Dendritic cell treated with granulocyte-macrophage colony-stimulating factor and Interleukin-4, amounts not matched to agents 40 ng/mL and 50 ng/mL, for 4 days (primary cell): Measurements from ENCODE around the gene SPATS2.
"Not testable (repeated sequence)": the region's sequence is repeated elsewhere in the genome, so short reads cannot be mapped to it uniquely, and the experiment has no call there.

Experiments
- H3K27ac Mint-ChIP-seq: one replicate; pipeline ENCODE4 v1.8.0; 2022; ENCODE audit warnings: mild to moderate bottlenecking, mixed read lengths
- H3K27me3 Mint-ChIP-seq: one replicate; pipeline ENCODE4 v1.8.0; 2022; ENCODE audit warnings: mild to moderate bottlenecking, mixed read lengths
- H3K36me3 Mint-ChIP-seq: one replicate; pipeline ENCODE4 v1.8.0; 2022; ENCODE audit warnings: low read depth, mixed read lengths
- H3K4me1 Mint-ChIP-seq: one replicate; pipeline ENCODE4 v1.8.0; 2022; ENCODE audit warnings: low read depth, mixed read lengths
- H3K4me3 Mint-ChIP-seq: one replicate; pipeline ENCODE4 v1.8.0; 2022; ENCODE audit warnings: mild to moderate bottlenecking, moderate library complexity, mixed read lengths
- H3K9me3 Mint-ChIP-seq: one replicate; pipeline ENCODE4 v1.8.0; 2022; ENCODE audit warnings: mixed read lengths
- intact Hi-C: fragments of 100-400 bp; cut with micrococcal nuclease; formaldehyde crosslinking; loops from one replicate; pipeline ENCODE4 v1.15.0; 2022

The SPATS2 gene

GRCh38 chr12:49332441-49332861 is 34.8 kb upstream of the SPATS2 start:
- Mint-ChIP-seq H3K4me1 (peaks cover 36% of the 10 kb centered on the region), H3K4me3 (no peak overlapping the region), H3K36me3 (no peaks in the 10 kb centered on the region), H3K27me3 (peaks cover 63% of the 10 kb centered on the region), H3K9me3 (no peaks in the 10 kb centered on the region), H3K27ac (no peak overlapping the region)
- intact Hi-C loops = no loop called here

DNA sequence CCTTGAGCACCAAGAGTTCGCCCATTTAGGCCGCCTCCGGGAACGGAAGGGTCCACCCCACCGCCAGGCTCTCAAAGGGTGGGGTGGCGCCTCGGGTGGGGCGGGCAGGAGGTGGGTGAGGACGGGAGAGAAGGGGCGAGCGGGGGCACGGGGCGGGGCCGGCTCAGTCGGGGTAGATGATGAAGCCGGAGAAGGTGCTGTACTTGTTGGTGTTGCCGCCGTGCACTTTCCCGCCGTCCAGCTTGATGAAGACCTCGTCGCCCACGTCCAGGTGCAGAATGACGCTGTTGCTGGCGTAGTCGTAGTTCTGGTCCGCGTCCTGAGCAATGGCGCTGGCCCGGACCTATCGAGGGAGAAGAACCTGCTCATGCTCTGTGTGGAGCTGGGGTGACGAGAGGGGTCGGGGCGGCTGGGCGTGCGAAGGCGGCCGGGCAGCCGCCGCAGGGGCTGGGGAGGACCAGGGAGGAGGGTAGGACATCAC is 34.3 kb upstream of the SPATS2 start:
- intact Hi-C loops = no loop called here

GRCh38 chr12:49333778-49334177 is 33.5 kb upstream of the SPATS2 start:
- H3K27ac Mint-ChIP-seq, H3K4me3 Mint-ChIP-seq, H3K36me3 Mint-ChIP-seq, H3K9me3 Mint-ChIP-seq, intact Hi-C loops: not testable (repeated sequence)
- Mint-ChIP-seq H3K4me1 (peaks cover 48% of the 10 kb centered on the region), H3K27me3 (peaks cover 76% of the 10 kb centered on the region)

More for the DNA sequence above, 34.3 kb upstream of the SPATS2 start:
- Mint-ChIP-seq H3K4me3 (peak overlapping the region; percentile 49), H3K27ac (no peak overlapping the region), H3K9me3 (no peaks in the 10 kb centered on the region), H3K4me1 (peaks cover 41% of the 10 kb centered on the region), H3K36me3 (no peaks in the 10 kb centered on the region), H3K27me3 (peaks cover 68% of the 10 kb centered on the region)

- intact Hi-C loops = no loop called here
- H3K27ac Mint-ChIP-seq = no peak overlapping the region
- no peak overlapping the region for H3K4me3 Mint-ChIP-seq
- H3K36me3 Mint-ChIP-seq = no peaks in the 10 kb centered on the region
- no peaks in the 10 kb centered on the region for H3K9me3 Mint-ChIP-seq
- peaks cover 81% of the 10 kb centered on the region for H3K27me3 Mint-ChIP-seq
- peaks cover 48% of the 10 kb centered on the region for H3K4me1 Mint-ChIP-seq
These were observed 33.0 kb upstream of the SPATS2 start for GRCh38 chr12:49334226-49334625.

DNA sequence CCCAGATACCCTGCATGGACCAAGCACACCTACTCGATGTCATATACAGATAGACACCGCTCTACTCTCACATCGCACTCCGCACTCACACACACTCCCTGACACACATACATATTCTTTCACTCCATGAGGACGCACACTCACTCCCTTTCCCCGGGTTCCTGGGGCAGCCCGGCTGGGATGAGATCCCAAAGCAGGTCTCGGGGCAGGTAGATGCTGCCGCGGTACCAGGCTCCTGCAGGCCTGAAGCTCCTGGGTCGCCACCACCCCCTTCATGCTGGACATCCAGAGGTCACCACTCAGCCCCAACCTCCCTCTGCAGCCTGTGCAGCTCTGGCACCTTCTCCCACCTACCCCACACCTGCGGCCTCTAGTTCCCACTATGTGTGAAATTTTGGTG is 32.6 kb upstream of the SPATS2 start:
- Mint-ChIP-seq H3K27me3 (peaks cover 85% of the 10 kb centered on the region), H3K9me3 (no peaks in the 10 kb centered on the region), H3K36me3 (no peaks in the 10 kb centered on the region), H3K4me1 (peaks cover 48% of the 10 kb centered on the region), H3K4me3 (no peak overlapping the region), H3K27ac (no peak overlapping the region)
- intact Hi-C loops = no loop called here

- Mint-ChIP-seq H3K9me3 (no peaks in the 10 kb centered on the region), H3K4me3 (no peak overlapping the region), H3K36me3 (no peaks in the 10 kb centered on the region), H3K27me3 (peaks cover 92% of the 10 kb centered on the region), H3K27ac (no peak overlapping the region), H3K4me1 (peaks cover 48% of the 10 kb centered on the region)
- intact Hi-C loops = no loop called here
These were observed 31.9 kb upstream of the SPATS2 start for GRCh38 chr12:49335118-49335954.

DNA sequence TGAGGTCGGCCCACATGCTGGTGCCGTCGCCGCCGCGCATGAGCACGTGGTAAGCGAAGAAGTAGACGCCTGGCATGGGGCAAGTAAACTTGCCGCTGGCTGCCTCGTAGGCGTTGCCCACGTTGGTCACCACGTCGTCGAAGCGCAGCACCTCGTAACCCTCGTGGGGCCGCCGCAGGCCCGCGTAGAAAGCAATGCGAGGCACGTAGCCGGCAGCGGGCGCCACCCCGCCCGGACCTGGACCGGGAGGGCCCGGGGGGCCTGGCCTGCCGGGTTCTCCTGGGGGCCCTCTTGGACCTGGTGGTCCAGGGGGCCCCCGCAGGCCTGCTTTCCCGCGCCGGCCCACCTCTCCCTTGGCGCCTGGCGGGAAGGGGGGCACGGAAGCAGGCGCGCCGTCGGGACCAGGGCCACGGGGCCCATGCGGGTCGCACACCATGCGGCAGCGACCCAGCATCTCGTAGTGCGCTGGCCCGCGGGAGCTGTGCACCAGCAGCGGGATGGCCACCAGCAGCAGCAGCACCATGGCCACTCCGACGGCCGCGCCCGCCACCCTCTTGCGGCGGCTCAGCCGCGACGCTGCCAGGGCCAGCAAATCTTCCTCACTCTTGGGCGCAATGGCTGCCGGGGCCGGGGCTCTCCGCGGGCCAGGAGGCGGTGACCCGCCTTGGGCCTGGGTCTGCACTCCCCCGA is 31.2 kb upstream of the SPATS2 start:
- Mint-ChIP-seq H3K4me3 (no peak overlapping the region), H3K27ac (no peak overlapping the region), H3K27me3 (peaks cover 97% of the 10 kb centered on the region), H3K36me3 (no peaks in the 10 kb centered on the region), H3K9me3 (no peaks in the 10 kb centered on the region), H3K4me1 (peaks cover 53% of the 10 kb centered on the region)
- intact Hi-C loops = loop anchor here (2.0 kb wide), 1 partner anchor 47 kb away; no protein-coding TSS in a partner anchor

GRCh38 chr12:49336645-49337584 is 30.3 kb upstream of the SPATS2 start, which contains the start of gene C1QL4:
C1QL4 (minus strand) TSS chr12:49337188; CDS start chr12:49336477, 711 bp downstream.
- intact Hi-C loops = loop anchor here (2.0 kb wide), 1 partner anchor 48 kb away; no protein-coding TSS in a partner anchor
- peaks cover 49% of the 10 kb centered on the region for H3K4me1 Mint-ChIP-seq
- H3K36me3 Mint-ChIP-seq = no peaks in the 10 kb centered on the region
- H3K27me3 Mint-ChIP-seq = peaks cover 98% of the 10 kb centered on the region
- no peaks in the 10 kb centered on the region for H3K9me3 Mint-ChIP-seq
- H3K4me3 Mint-ChIP-seq = peak within 1 kb of the TSS; percentile 68
- no peak within 1 kb of the TSS for H3K27ac Mint-ChIP-seq

GRCh38 chr12:49338830-49339463 is 28.3 kb upstream of the SPATS2 start:
- H3K36me3 Mint-ChIP-seq = no peaks in the 10 kb centered on the region
- H3K27me3 Mint-ChIP-seq = peaks cover 98% of the 10 kb centered on the region
- no peak overlapping the region for H3K27ac Mint-ChIP-seq
- peaks cover 51% of the 10 kb centered on the region for H3K4me1 Mint-ChIP-seq
- intact Hi-C loops = no loop called here
- no peak overlapping the region for H3K4me3 Mint-ChIP-seq
- H3K9me3 Mint-ChIP-seq = no peaks in the 10 kb centered on the region

- Mint-ChIP-seq H3K4me1 (peaks cover 50% of the 10 kb centered on the region), H3K36me3 (no peaks in the 10 kb centered on the region), H3K27me3 (peaks cover 98% of the 10 kb centered on the region), H3K27ac (no peak overlapping the region), H3K9me3 (no peaks in the 10 kb centered on the region), H3K4me3 (no peak overlapping the region)
- intact Hi-C loops = no loop called here
These were observed 27.8 kb upstream of the SPATS2 start for GRCh38 chr12:49339464-49339861.

DNA sequence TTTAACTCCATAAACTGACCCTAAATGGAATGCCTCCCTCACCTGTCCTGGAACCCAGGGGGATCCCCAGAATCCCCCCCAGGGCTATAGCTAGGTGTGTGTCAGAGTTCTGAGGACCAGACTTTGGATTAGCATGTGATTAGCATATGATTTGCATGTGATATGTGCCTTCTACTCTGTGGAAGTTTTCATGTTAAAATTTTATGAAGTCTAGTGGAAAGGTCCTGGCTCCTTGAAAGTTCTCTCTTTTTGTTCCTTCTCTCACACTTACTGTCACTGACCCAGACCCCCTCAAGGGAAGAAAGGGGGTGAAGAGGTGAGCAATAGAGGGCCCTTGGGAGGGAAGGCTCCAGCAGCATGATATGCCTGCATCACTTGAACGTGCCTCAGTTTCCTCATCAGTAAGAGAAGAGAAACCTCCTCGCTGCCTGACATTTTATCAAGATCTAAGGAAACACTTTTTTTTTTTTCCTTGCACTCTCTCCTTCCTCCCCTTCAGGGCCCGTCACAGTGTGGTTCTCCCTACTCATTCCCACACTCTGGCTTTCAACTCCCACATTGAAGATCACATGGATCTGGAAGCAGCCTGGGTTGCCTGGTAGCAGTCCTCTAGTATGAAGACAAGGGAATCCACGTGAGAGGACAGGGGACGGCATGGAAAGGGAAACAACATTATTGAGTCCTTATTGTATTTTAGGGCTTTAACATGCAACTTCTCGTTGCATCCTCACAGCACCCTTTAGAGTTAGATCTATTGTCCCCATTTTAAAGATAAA is 27.0 kb upstream of the SPATS2 start:
- intact Hi-C loops = loop anchor here (5.0 kb wide), 1 partner anchor 278 kb away; the partner anchor contains the start of gene KMT2D
- no peaks in the 10 kb centered on the region for H3K36me3 Mint-ChIP-seq
- no peak overlapping the region for H3K4me3 Mint-ChIP-seq
- no peak overlapping the region for H3K27ac Mint-ChIP-seq
- H3K9me3 Mint-ChIP-seq = no peaks in the 10 kb centered on the region
- H3K27me3 Mint-ChIP-seq = peaks cover 98% of the 10 kb centered on the region
- H3K4me1 Mint-ChIP-seq = peaks cover 46% of the 10 kb centered on the region

- no peaks in the 10 kb centered on the region for H3K36me3 Mint-ChIP-seq
These were observed 26.1 kb upstream of the SPATS2 start for GRCh38 chr12:49340971-49341776.

More at GRCh38 chr12:49340971-49341776, 26.1 kb upstream of the SPATS2 start:
- Mint-ChIP-seq H3K27me3 (peaks cover 99% of the 10 kb centered on the region), H3K9me3 (no peaks in the 10 kb centered on the region), H3K27ac (no peak overlapping the region), H3K4me3 (no peak overlapping the region), H3K4me1 (peaks cover 55% of the 10 kb centered on the region)
- intact Hi-C loops = loop anchor here (5.0 kb wide), 1 partner anchor 279 kb away; the partner anchor contains the start of gene KMT2D
